H9 (cell line): Measurements from ENCODE around the gene CD4. TPM values are rescaled to one million over a fixed set of nuclear protein-coding genes. Genes with fewer than 3 reads are reported as not detected.

Source experiments
- DNase-seq: peaks from one replicate; pipeline ENCODE4 v3.0.0-alpha.2; 2017
- H2AFZ ChIP-seq: one replicate; pipeline ENCODE4 v1.6.1; 2013; ENCODE audit warnings: mild to moderate bottlenecking, low read length, control low read depth, moderate library complexity
- H2AK5ac ChIP-seq: 2 replicates; pipeline ENCODE4 v1.6.1; 2013; ENCODE audit warnings: low read length, control low read depth, mixed read lengths; ENCODE audit not compliant: insufficient read length
- H2BK120ac ChIP-seq: one replicate; pipeline ENCODE4 v1.6.1; 2013; ENCODE audit warnings: low read depth, mild to moderate bottlenecking, low read length, control low read depth, inconsistent platforms; ENCODE audit not compliant: poor library complexity, severe bottlenecking
- H2BK12ac ChIP-seq: 2 replicates; pipeline ENCODE4 v1.6.1; 2013; ENCODE audit warnings: low read length, control low read depth, mixed read lengths, low read depth; ENCODE audit not compliant: insufficient read length
- H2BK15ac ChIP-seq: 2 replicates; pipeline ENCODE4 v1.6.1; 2013; ENCODE audit warnings: low read depth, low read length, control low read depth
- H2BK20ac ChIP-seq: one replicate; pipeline ENCODE4 v1.6.1; 2013; ENCODE audit warnings: low read depth, mild to moderate bottlenecking, low read length, control low read depth, inconsistent platforms; ENCODE audit not compliant: poor library complexity, severe bottlenecking
- H2BK5ac ChIP-seq: 2 replicates; pipeline ENCODE4 v1.6.1; 2013; ENCODE audit warnings: low read length, control low read depth, mixed read lengths; ENCODE audit not compliant: insufficient read length
- H3K14ac ChIP-seq: 2 replicates; pipeline ENCODE4 v1.6.1; 2013; ENCODE audit warnings: low read length, control low read depth; ENCODE audit not compliant: insufficient read depth
- H3K18ac ChIP-seq: 2 replicates; pipeline ENCODE4 v1.6.1; 2013; ENCODE audit warnings: low read depth, mild to moderate bottlenecking, mixed read lengths, low read length, control low read depth; ENCODE audit not compliant: insufficient read length
- H3K23ac ChIP-seq: 2 replicates; pipeline ENCODE4 v1.6.1; 2013; ENCODE audit warnings: low read length, control low read depth, mixed read lengths, low read depth; ENCODE audit not compliant: insufficient read length
- H3K23me2 ChIP-seq: 2 replicates; pipeline ENCODE4 v1.6.1; 2013; ENCODE audit warnings: low read depth, mild to moderate bottlenecking, mixed read lengths, low read length, control low read depth; ENCODE audit not compliant: insufficient read length, poor library complexity, severe bottlenecking
- H3K27ac ChIP-seq: 2 replicates; pipeline ENCODE4 v1.5.1; 2013; ENCODE audit warnings: low read length, control low read depth, mixed read lengths, low read depth; ENCODE audit not compliant: insufficient read length
- H3K27me3 ChIP-seq: 2 replicates; pipeline ENCODE4 v1.6.1; 2013; ENCODE audit warnings: low read length, control low read depth, inconsistent platforms; ENCODE audit not compliant: insufficient read depth
- H3K4ac ChIP-seq: 2 replicates; pipeline ENCODE4 v1.6.1; 2013; ENCODE audit warnings: low read depth, mild to moderate bottlenecking, control low read depth, inconsistent platforms, low read length, moderate library complexity
- H3K4me1 ChIP-seq: 2 replicates; pipeline ENCODE4 v1.6.1; 2013; ENCODE audit warnings: low read length, control low read depth, inconsistent platforms; ENCODE audit not compliant: insufficient read depth
- H3K4me2 ChIP-seq: 2 replicates; pipeline ENCODE4 v1.6.1; 2013; ENCODE audit warnings: low read length, control low read depth, mixed read lengths; ENCODE audit not compliant: insufficient read length, insufficient read depth
- H3K56ac ChIP-seq: 2 replicates; pipeline ENCODE4 v1.6.1; 2013; ENCODE audit warnings: low read depth, mild to moderate bottlenecking, mixed read lengths, low read length, control low read depth; ENCODE audit not compliant: insufficient read length
- H3K79me1 ChIP-seq: 2 replicates; pipeline ENCODE4 v1.6.1; 2013; ENCODE audit warnings: low read depth, mild to moderate bottlenecking, moderate library complexity, low read length, control low read depth, inconsistent platforms; ENCODE audit not compliant: insufficient read depth, poor library complexity, severe bottlenecking
- H3K79me2 ChIP-seq: 2 replicates; pipeline ENCODE4 v1.6.1; 2013; ENCODE audit warnings: low read length, control low read depth, inconsistent platforms; ENCODE audit not compliant: insufficient read depth
- H3K9ac ChIP-seq: 2 replicates; pipeline ENCODE4 v1.6.1; 2013; ENCODE audit warnings: low read length, control low read depth, mixed read lengths; ENCODE audit not compliant: insufficient read length; ENCODE audit errors: extremely low read depth
- H3K9me3 ChIP-seq: one replicate; pipeline ENCODE4 v1.6.1; 2013; ENCODE audit warnings: low read depth, low read length, inconsistent platforms; ENCODE audit not compliant: control insufficient read depth
- H3T11ph ChIP-seq: one replicate; pipeline ENCODE4 v1.6.1; 2013; ENCODE audit warnings: mild to moderate bottlenecking, low read length, control low read depth, inconsistent platforms
- H4K20me1 ChIP-seq: one replicate; pipeline ENCODE4 v1.6.1; 2013; ENCODE audit not compliant: control insufficient read depth, insufficient read length, insufficient read depth
- H4K5ac ChIP-seq: 2 replicates; pipeline ENCODE4 v1.6.1; 2013; ENCODE audit warnings: low read depth, mild to moderate bottlenecking, mixed read lengths, low read length, control low read depth; ENCODE audit not compliant: insufficient read length
- H4K8ac ChIP-seq: replicated peaks from 2 replicates; pipeline ENCODE4 v1.6.1; 2013; ENCODE audit warnings: low read length, control low read depth, mixed read lengths, low read depth; ENCODE audit not compliant: insufficient read length
- H4K91ac ChIP-seq: 2 replicates; pipeline ENCODE4 v1.6.1; 2013; ENCODE audit warnings: low read depth, mild to moderate bottlenecking, moderate library complexity, mixed read lengths, low read length, control low read depth; ENCODE audit not compliant: insufficient read length
- H3K27ac Mint-ChIP-seq, 3 experiments: 2 replicates in 2 of 3; 3 replicates in 1 of 3; pipeline ENCODE4 v1.8.0; 2020 to 2021; ENCODE audit warnings: mixed read lengths in 3 of 3, mild to moderate bottlenecking in 1 of 3, moderate library complexity in 1 of 3
- H3K27me3 Mint-ChIP-seq: 2 replicates; pipeline ENCODE4 v1.8.0; 2021; ENCODE audit warnings: low read depth, mild to moderate bottlenecking, moderate library complexity, mixed read lengths
- H3K36me3 Mint-ChIP-seq, 3 experiments: 2 replicates in 2 of 3; 3 replicates in 1 of 3; pipeline ENCODE4 v1.8.0; 2020 to 2021; ENCODE audit warnings: low read depth in 3 of 3, mixed read lengths in 3 of 3; ENCODE audit not compliant: insufficient read depth in 1 of 3
- H3K4me1 Mint-ChIP-seq, 2 experiments: 2 replicates each; pipeline ENCODE4 v1.8.0; 2020; ENCODE audit warnings: mixed read lengths in 2 of 2
- H3K4me3 Mint-ChIP-seq, 2 experiments: 2 replicates in 1 of 2; 3 replicates in 1 of 2; pipeline ENCODE4 v1.8.0; 2020 to 2021; ENCODE audit warnings: mild to moderate bottlenecking in 2 of 2, mixed read lengths in 2 of 2, moderate library complexity in 1 of 2
- H3K9me3 Mint-ChIP-seq, 2 experiments: 2 replicates in 1 of 2; 3 replicates in 1 of 2; pipeline ENCODE4 v1.8.0; 2020; ENCODE audit warnings: mild to moderate bottlenecking in 2 of 2, mixed read lengths in 2 of 2, moderate library complexity in 1 of 2
- CTCF ChIP-seq: fragments of 200-600 bp; sonication (generic); conservative IDR thresholded peaks from 3 replicates; pipeline ENCODE4 v1.8.0; 2021; ENCODE audit warnings: antibody characterized with exemption, mild to moderate bottlenecking
- WGBS: extraction: QIAGEN DNeasy Blood & Tissue Kit; methylation state at CpG from one replicate; pipeline ENCODE4 v1.1.7; 2013; ENCODE audit warnings: missing lambda C conversion rate, low lambda C conversion rate, mixed read lengths; ENCODE audit not compliant: insufficient read length; ENCODE audit errors: extremely low coverage; 5-methylcytosine and 5-hydroxymethylcytosine counted together
- total RNA-seq: library from RNA; stranded (reverse); gene quantifications from 2 replicates; pipeline ENCODE4 v1.2.1, GENCODE V29; 2021

The CD4 gene
- total RNA-seq, 1 experiment from 2014 or later, result 1.1 TPM

- Histone ChIP-seq H3K23ac (no peak overlapping the region), H2BK120ac (no peak overlapping the region), H3K14ac (no peak overlapping the region), H3K4ac (no peak overlapping the region), H4K8ac (no peak overlapping the region), H3T11ph (no peak overlapping the region), H2BK20ac (no peak overlapping the region), H3K4me2 (no peak overlapping the region), H3K27ac (no peak overlapping the region), H3K9me3 (no peaks in the 10 kb centered on the region), H3K4me1 (peaks cover 5% of the 10 kb centered on the region; the same call in 1 of the 2 replicates), H4K91ac (no peak overlapping the region), H4K5ac (no peak overlapping the region), H3K79me2 (peaks cover 4% of the 10 kb centered on the region), H2AK5ac (no peak overlapping the region), H2BK15ac (no peak overlapping the region), H4K20me1 (no peaks in the 10 kb centered on the region), H3K56ac (no peak overlapping the region), H2BK5ac (no peak overlapping the region), H2AFZ (no peak overlapping the region), H3K9ac (no peak overlapping the region), H3K27me3 (no peaks in the 10 kb centered on the region), H2BK12ac (no peak overlapping the region), H3K23me2 (peaks cover 3% of the 10 kb centered on the region), H3K79me1 (peaks cover 8% of the 10 kb centered on the region), H3K18ac (no peak overlapping the region)
- Mint-ChIP-seq H3K27ac (no peak overlapping the region), H3K4me3 (no peak overlapping the region), H3K4me1 (peaks cover 9 to 18% of the 10 kb centered on the region in 2 experiments), H3K27me3 (no peaks in the 10 kb centered on the region), H3K9me3 (no peaks in the 10 kb centered on the region), H3K36me3 (peaks cover 43 to 70% (median 69%) of the 10 kb centered on the region in 3 experiments; a peak in 6 of 7 replicates)
- DNase-seq, result no peak
- TF ChIP-seq CTCF, result no peak
- no CpG with 5 or more reads among the region's 28 CpGs for WGBS
These were observed 40.6 kb upstream of the CD4 start for GRCh38 chr12:6748761-6749160.
